GM12873 (cell line): ENCODE data around the gene BMP7.

Experiments used
- CTCF ChIP-seq: IDR thresholded peaks from 2 replicates; pipeline ENCODE4 v1.5.1; 2012; ENCODE audit warnings: low read depth, mild to moderate bottlenecking, moderate library complexity, low read length, control low read depth; ENCODE audit not compliant: insufficient read depth; ENCODE audit errors: missing control alignments

The BMP7 gene

GRCh38 chr20:57118964-57119363, 147.5 kb downstream of the BMP7 start:
- no peak for TF ChIP-seq CTCF
